Measurements from ENCODE around the gene ZNF185. TPM values are rescaled to one million over a fixed set of nuclear protein-coding genes. Genes with fewer than 3 reads are reported as not detected.

Gene ZNF185
- total and polyA plus RNA-seq, 4 experiments from 2014 or later: 2.0 to 2.9 (median 2.4) TPM

DNA sequence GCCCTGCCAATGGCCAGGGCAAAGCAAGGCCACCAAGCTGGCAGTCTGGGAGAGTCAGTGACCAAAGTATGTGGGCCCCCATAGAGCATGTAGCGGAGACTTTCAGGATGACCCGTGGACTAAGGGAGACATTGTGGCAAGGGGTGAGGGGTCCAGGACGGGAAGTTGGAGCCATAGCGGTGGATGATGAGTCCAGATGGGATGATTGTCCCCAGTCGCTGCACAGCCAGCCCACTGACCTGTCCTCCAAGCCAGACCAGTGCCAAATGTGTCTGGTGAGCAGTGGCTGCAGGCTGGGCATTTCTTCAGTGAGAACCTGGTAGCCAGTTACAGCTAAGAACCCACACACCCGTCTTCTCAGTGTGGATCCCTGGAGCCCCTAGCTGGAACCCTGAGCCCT, 34.3 kb downstream of the ZNF185 start:
- ChIA-PET POLR2A (ENCODE audit: partially characterized antibody) (interaction anchor here (1.1 kb wide), 1 partner anchor 732 kb away, joined by 3 read pairs; no protein-coding TSS in a partner anchor), CTCF (ENCODE audit: partially characterized antibody) (interaction anchor here (0.9 kb wide), 1 partner anchor 9 kb away, joined by 3 read pairs; no protein-coding TSS in a partner anchor)
- Mint-ChIP-seq H3K4me1 (no peaks in the 10 kb centered on the region), H3K4me3 (no peak overlapping the region), H3K9me3 (no peaks in the 10 kb centered on the region), H3K27ac (no peak overlapping the region), H3K36me3 (no peaks in the 10 kb centered on the region), H3K27me3 (no peaks in the 10 kb centered on the region)
- intact Hi-C loops (cut with micrococcal nuclease): no loop called here
- H3K27ac ChIP-seq (ENCODE audit: low read depth, low read length): no peak overlapping the region
- no peaks in the 10 kb centered on the region for H3K4me1 ChIP-seq (ENCODE audit: insufficient read depth, low read length)
- H3K4me3 ChIP-seq (ENCODE audit: low read length in 2 of 2): no peak overlapping the region
- no peaks in the 10 kb centered on the region for H3K9me3 ChIP-seq (ENCODE audit: control insufficient read depth in 1 of 2, low read length in 2 of 2)
- no peak for DNase-seq
- no peaks in the 10 kb centered on the region for H3K36me3 ChIP-seq (ENCODE audit: insufficient read depth, low read length)
- no peaks in the 10 kb centered on the region for H3K27me3 ChIP-seq (ENCODE audit: insufficient read depth, low read length)

DNA sequence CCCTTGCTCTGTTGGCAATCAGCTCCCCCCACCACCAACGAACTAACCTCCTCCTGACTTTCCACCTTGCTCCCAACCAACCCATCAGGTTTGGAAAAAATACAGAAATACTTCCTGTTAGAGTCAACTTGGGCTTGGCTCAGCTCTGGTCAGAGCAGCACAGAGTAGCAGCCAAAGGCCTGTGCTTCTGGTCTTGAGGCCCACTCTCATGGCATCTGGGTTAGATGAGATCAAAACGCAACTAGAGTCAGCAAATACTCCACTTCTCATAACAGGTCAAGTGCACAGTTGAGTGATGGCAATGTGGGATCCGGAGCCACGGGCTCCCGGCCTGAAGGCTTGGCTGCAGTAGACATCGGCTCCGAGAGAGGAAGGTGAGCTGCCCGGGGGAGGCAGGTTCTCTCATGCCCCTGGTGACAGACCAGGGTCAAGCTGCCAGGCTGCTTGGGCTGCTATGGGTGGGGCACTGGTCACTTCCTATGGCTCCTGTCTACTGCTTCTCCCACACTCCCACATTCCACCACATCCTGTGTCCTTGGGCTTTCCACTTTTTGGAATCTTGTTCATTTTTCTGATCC, 34.8 kb downstream of the ZNF185 start:
- Mint-ChIP-seq H3K27ac (no peak overlapping the region), H3K36me3 (no peaks in the 10 kb centered on the region), H3K4me3 (no peak overlapping the region), H3K9me3 (no peaks in the 10 kb centered on the region), H3K27me3 (no peaks in the 10 kb centered on the region), H3K4me1 (no peaks in the 10 kb centered on the region)
- CTCF ChIA-PET (ENCODE audit: partially characterized antibody): no interaction called here
- Histone ChIP-seq H3K4me1 (ENCODE audit: insufficient read depth, low read length) (no peaks in the 10 kb centered on the region), H3K9me3 (ENCODE audit: control insufficient read depth in 1 of 2, low read length in 2 of 2) (no peaks in the 10 kb centered on the region), H3K27ac (ENCODE audit: low read depth, low read length) (no peak overlapping the region), H3K27me3 (ENCODE audit: insufficient read depth, low read length) (no peaks in the 10 kb centered on the region), H3K4me3 (ENCODE audit: low read length in 2 of 2) (no peak overlapping the region), H3K36me3 (ENCODE audit: insufficient read depth, low read length) (no peaks in the 10 kb centered on the region)
- intact Hi-C loops (cut with micrococcal nuclease): no loop called here
- POLR2A ChIA-PET (ENCODE audit: partially characterized antibody): interaction anchor here (1.1 kb wide), 1 partner anchor 731 kb away, joined by 3 read pairs; no protein-coding TSS in a partner anchor
- DNase-seq: no peak

DNA sequence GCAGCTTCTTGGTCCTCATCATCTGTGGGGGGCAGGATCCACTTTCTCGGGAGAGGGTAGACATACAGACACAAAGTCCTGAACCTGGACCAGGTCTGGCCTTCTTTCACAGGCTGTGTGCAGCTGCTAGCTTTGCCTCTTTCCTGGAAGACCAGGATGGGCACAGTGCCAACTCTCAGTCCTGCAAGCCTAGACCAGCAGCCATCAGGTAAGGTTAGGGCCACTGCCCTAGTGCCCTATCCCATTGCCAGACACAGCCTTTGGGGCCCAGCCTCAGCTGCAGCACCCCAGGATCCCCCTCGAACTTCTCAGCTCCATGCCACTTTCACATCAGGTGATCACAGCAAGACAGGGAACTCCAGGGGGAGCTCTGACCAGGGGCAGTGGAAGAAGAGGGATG, 38.4 kb downstream of the ZNF185 start:
- intact Hi-C loops (cut with micrococcal nuclease): no loop called here
- no peak for DNase-seq
- POLR2A ChIA-PET (ENCODE audit: partially characterized antibody): no interaction called here
- Mint-ChIP-seq H3K27ac (no peak overlapping the region), H3K4me3 (no peak overlapping the region), H3K9me3 (no peaks in the 10 kb centered on the region), H3K27me3 (no peaks in the 10 kb centered on the region), H3K36me3 (peaks cover 0 to 1% of the 10 kb centered on the region in 2 donors), H3K4me1 (peaks cover under 1 to 8% (median 3%) of the 10 kb centered on the region in 4 donors)
- no peak overlapping the region for H3K4me3 ChIP-seq (ENCODE audit: low read length in 2 of 2)
- H3K4me1 ChIP-seq (ENCODE audit: insufficient read depth, low read length): no peaks in the 10 kb centered on the region
- no peaks in the 10 kb centered on the region for H3K36me3 ChIP-seq (ENCODE audit: insufficient read depth, low read length)
- H3K27me3 ChIP-seq (ENCODE audit: insufficient read depth, low read length): no peaks in the 10 kb centered on the region
- H3K9me3 ChIP-seq (ENCODE audit: control insufficient read depth in 1 of 2, low read length in 2 of 2): no peaks in the 10 kb centered on the region
- CTCF ChIA-PET (ENCODE audit: partially characterized antibody): no interaction called here
- no peak overlapping the region for H3K27ac ChIP-seq (ENCODE audit: low read depth, low read length)

DNA sequence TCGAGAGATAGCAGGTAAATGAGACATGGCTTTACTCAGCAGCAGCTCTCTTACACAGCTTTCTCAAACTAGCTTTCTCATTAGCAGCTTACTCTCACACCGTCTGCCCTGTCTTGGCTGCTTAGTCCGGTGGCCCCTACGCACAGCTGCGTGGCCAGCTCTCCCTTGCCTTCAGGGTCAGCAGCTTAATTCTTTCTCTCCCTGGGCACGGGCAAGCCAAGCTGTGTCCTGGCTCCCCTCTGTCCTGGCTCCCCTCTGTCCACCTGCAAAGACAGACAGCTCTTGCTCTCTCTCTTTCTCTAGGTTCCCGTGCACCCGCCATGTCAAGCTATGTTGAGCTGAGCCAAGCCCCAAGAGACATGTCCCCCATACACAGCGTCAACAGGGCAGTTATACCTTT, 39.4 kb downstream of the ZNF185 start:
- no peak overlapping the region for H3K4me3 Mint-ChIP-seq
- no peak overlapping the region for H3K4me3 ChIP-seq (ENCODE audit: low read length in 2 of 2)
- intact Hi-C loops (cut with micrococcal nuclease): no loop called here
- H3K27ac Mint-ChIP-seq: peak overlapping the region in 1 of 7 donors; percentile 6
- peaks cover 5% of the 10 kb centered on the region for H3K4me1 ChIP-seq (ENCODE audit: insufficient read depth, low read length)
- ChIA-PET POLR2A (ENCODE audit: partially characterized antibody) (no interaction called here), CTCF (ENCODE audit: partially characterized antibody) (no interaction called here)
- no peaks in the 10 kb centered on the region for H3K9me3 ChIP-seq (ENCODE audit: control insufficient read depth in 1 of 2, low read length in 2 of 2)
- no peak for DNase-seq
- peaks cover 0 to 2% of the 10 kb centered on the region in 2 donors for H3K36me3 Mint-ChIP-seq
- H3K27me3 Mint-ChIP-seq: no peaks in the 10 kb centered on the region
- no peak overlapping the region for H3K27ac ChIP-seq (ENCODE audit: low read depth, low read length)
- no peaks in the 10 kb centered on the region for H3K9me3 Mint-ChIP-seq
- no peaks in the 10 kb centered on the region for H3K36me3 ChIP-seq (ENCODE audit: insufficient read depth, low read length)
- H3K4me1 Mint-ChIP-seq: peaks cover 3 to 12% (median 7%) of the 10 kb centered on the region in 4 donors
- no peaks in the 10 kb centered on the region for H3K27me3 ChIP-seq (ENCODE audit: insufficient read depth, low read length)

DNA sequence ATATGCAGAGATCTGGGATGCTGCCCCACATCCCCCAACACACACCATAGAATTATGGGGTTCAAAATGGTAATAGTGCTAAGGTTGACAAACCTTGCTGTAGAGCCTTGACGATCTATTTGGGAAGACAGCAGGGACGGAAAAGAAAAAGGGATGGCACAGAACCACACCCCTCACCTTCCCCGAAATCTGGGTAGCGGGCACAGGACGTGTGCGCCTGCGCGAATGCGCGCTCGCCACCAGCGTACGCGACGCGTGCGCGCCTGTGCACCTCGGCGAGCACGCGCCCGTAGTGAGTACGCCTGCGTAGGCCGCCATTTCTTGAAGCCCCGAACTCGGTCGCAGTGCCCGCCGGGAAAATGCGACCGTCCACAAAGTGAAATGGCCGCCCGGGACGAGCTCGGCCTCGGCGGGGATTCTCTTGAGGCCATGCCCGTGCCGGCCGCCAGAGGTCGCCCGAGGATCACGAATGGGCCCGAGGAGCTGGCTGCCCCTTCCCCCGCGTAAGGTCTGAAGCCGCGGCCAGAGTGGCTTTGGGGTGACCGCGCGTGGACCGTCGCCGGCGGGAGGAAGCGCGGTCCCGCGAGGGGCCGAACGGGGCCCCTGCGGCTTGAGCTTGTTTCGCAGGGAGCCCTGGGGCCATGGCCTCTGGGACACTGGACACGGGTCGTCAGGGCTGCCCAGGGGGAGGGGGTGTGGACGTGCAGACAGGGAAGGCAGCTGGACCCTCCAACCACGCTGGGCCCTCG, 43.6 kb downstream of the ZNF185 start:
- H3K9me3 ChIP-seq (ENCODE audit: control insufficient read depth in 1 of 2, low read length in 2 of 2): no peaks in the 10 kb centered on the region
- H3K9me3 Mint-ChIP-seq: no peaks in the 10 kb centered on the region
- H3K36me3 ChIP-seq (ENCODE audit: insufficient read depth, low read length): no peaks in the 10 kb centered on the region
- intact Hi-C loops (cut with micrococcal nuclease): loop anchor here (1.0 to 5.0 kb wide), 7 partner anchors 17 to 727 kb away; partner anchors contain the start of genes CETN2, HAUS7 and NSDHL
- H3K4me1 ChIP-seq (ENCODE audit: insufficient read depth, low read length): peaks cover 5% of the 10 kb centered on the region
- no peaks in the 10 kb centered on the region for H3K27me3 ChIP-seq (ENCODE audit: insufficient read depth, low read length)
- peak overlapping the region; percentile 79 to 91 (median 85) for H3K4me3 Mint-ChIP-seq
- peaks cover 5 to 6% of the 10 kb centered on the region in 2 donors for H3K36me3 Mint-ChIP-seq
- ChIA-PET CTCF (ENCODE audit: partially characterized antibody) (interaction anchor here (0.6 to 6.3 kb wide), 20 partner anchors 9 to 1569 kb away, joined by 3 to 40 read pairs (median 4); partner anchors contain the start of gene HAUS7), POLR2A (ENCODE audit: partially characterized antibody) (interaction anchor here (0.7 to 3.7 kb wide), 10 partner anchors 17 to 1606 kb away, joined by 3 to 20 read pairs (median 4); partner anchors contain the start of genes HAUS7 and IKBKG)
- H3K27me3 Mint-ChIP-seq: no peaks in the 10 kb centered on the region
- peak overlapping the region; percentile 53 for H3K27ac ChIP-seq (ENCODE audit: low read depth, low read length)
- peak; percentile 89 to 92 (median 90) for DNase-seq
- peak overlapping the region; percentile 85 to 91 (median 89) for H3K27ac Mint-ChIP-seq
- peaks cover 4 to 13% (median 7%) of the 10 kb centered on the region in 4 donors for H3K4me1 Mint-ChIP-seq
- peak overlapping the region in 1 of 2 donors; percentile 68 for H3K4me3 ChIP-seq (ENCODE audit: low read length in 2 of 2)

DNA sequence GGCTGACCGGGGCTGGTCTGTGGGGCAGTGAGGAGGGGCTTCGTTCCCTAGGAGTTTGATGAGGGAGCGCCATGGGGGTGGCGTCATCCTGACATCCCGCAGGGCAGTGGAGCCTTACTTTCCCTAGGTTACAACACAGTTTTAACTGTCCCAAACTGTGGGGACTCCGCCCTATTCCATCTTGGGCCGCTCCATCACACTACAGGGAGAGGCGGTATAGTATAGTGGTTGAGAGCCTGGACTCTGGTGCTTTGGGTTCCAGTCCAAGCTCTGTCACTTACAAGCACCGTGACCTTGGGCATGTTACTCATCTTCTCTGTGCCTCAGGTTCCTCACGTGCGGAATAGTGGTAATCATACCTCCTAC, 44.2 kb downstream of the ZNF185 start:
- H3K36me3 ChIP-seq (ENCODE audit: insufficient read depth, low read length): no peaks in the 10 kb centered on the region
- no peaks in the 10 kb centered on the region for H3K27me3 ChIP-seq (ENCODE audit: insufficient read depth, low read length)
- intact Hi-C loops (cut with micrococcal nuclease): loop anchor here (5.0 kb wide), 1 partner anchor 90 kb away; no protein-coding TSS in a partner anchor
- Mint-ChIP-seq H3K4me3 (peak overlapping the region in 6 of 8 donors; percentile 1 to 91 (median 23)), H3K36me3 (peaks cover 5 to 6% of the 10 kb centered on the region in 2 donors), H3K4me1 (peaks cover 4 to 13% (median 7%) of the 10 kb centered on the region in 4 donors), H3K27ac (peak overlapping the region in 3 of 7 donors; percentile 5 to 78 (median 15)), H3K27me3 (no peaks in the 10 kb centered on the region), H3K9me3 (no peaks in the 10 kb centered on the region)
- no peak for DNase-seq
- peak overlapping the region; percentile 53 for H3K27ac ChIP-seq (ENCODE audit: low read depth, low read length)
- no peaks in the 10 kb centered on the region for H3K9me3 ChIP-seq (ENCODE audit: control insufficient read depth in 1 of 2, low read length in 2 of 2)
- H3K4me3 ChIP-seq (ENCODE audit: low read length in 2 of 2): peak overlapping the region in 1 of 2 donors; percentile 52
- peaks cover 5% of the 10 kb centered on the region for H3K4me1 ChIP-seq (ENCODE audit: insufficient read depth, low read length)
- ChIA-PET CTCF (ENCODE audit: partially characterized antibody) (interaction anchor here (0.8 to 6.3 kb wide), 18 partner anchors 8 to 1005 kb away, joined by 3 to 40 read pairs (median 4); partner anchors contain the start of gene HAUS7), POLR2A (ENCODE audit: partially characterized antibody) (interaction anchor here (0.8 to 3.7 kb wide), 8 partner anchors 16 to 706 kb away, joined by 3 to 20 read pairs (median 6); partner anchors contain the start of gene HAUS7)

DNA sequence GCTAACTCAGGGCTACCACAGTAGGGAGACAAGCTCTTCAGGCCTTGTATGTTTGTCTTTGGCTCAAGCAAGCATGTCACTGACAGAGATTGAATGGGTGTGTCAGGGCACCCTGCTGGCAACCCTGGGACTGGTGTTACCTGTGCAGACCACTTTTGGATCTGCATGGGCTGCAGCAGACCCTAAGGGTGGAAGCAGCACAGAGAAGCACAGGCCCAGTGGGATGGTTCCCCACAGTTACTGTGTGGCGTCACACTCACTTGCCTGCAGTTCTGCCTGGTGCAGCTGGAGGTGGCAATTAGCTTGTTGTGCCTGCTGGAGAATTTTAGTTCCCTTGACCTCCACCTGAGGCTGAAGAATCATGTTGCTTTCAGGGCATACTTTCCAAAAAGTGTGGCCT, 46.0 kb downstream of the ZNF185 start:
- Histone ChIP-seq H3K9me3 (ENCODE audit: control insufficient read depth in 1 of 2, low read length in 2 of 2) (no peaks in the 10 kb centered on the region), H3K36me3 (ENCODE audit: insufficient read depth, low read length) (no peaks in the 10 kb centered on the region), H3K4me3 (ENCODE audit: low read length in 2 of 2) (no peak overlapping the region), H3K4me1 (ENCODE audit: insufficient read depth, low read length) (peaks cover 5% of the 10 kb centered on the region), H3K27me3 (ENCODE audit: insufficient read depth, low read length) (no peaks in the 10 kb centered on the region), H3K27ac (ENCODE audit: low read depth, low read length) (no peak overlapping the region)
- intact Hi-C loops (cut with micrococcal nuclease): loop anchor here (5.0 kb wide), 1 partner anchor 88 kb away; no protein-coding TSS in a partner anchor
- ChIA-PET CTCF (ENCODE audit: partially characterized antibody) (interaction anchor here (0.7 to 6.3 kb wide), 5 partner anchors 13 to 724 kb away, joined by 3 to 40 read pairs (median 5); no protein-coding TSS in a partner anchor), POLR2A (ENCODE audit: partially characterized antibody) (interaction anchor here (0.8 to 3.7 kb wide), 2 partner anchors 14 to 527 kb away, joined by 3 to 20 read pairs; partner anchors contain the start of gene HAUS7)
- no peaks in the 10 kb centered on the region for H3K27me3 Mint-ChIP-seq
- H3K27ac Mint-ChIP-seq: no peak overlapping the region
- H3K4me1 Mint-ChIP-seq: peaks cover 4 to 13% (median 7%) of the 10 kb centered on the region in 4 donors
- H3K9me3 Mint-ChIP-seq: no peaks in the 10 kb centered on the region
- H3K36me3 Mint-ChIP-seq: peaks cover 5 to 11% of the 10 kb centered on the region in 2 donors
- no peak overlapping the region for H3K4me3 Mint-ChIP-seq
- DNase-seq: no peak

Measured in CD4-positive, alpha-beta memory T cell (primary cell).